ENCODE data around the gene CFAP410. TPM values are rescaled to one million over a fixed set of nuclear protein-coding genes. Genes with fewer than 3 reads are reported as not detected.

Gene CFAP410
- total and polyA plus RNA-seq, 2 of the 8 experiments (the other 6 are each of a cell fraction or from before 2014, with no cell fraction given), result 10.6 to 12.0 TPM

DNA sequence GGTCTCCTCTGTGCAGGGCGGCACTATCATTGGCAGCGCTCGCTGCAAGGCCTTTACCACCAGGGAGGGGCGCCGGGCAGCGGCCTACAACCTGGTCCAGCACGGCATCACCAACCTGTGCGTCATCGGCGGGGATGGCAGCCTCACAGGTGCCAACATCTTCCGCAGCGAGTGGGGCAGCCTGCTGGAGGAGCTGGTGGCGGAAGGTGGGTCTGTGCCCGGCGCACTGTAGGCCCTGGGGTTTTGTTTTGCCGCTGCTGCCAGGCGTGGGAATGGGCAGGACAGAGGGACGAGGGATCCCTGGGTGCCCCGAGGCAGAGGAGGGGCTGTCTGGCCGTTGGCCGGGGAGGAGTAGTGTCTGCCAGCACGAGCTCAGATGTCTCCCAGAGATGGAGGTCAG, 27.1 kb downstream of the CFAP410 start (continued):
- TF ChIP-seq MAFK (IDR thresholded peaks at IDR 0.05; ENCODE audit: low read depth, low read length), result no peak
- TF ChIP-seq SIX5 (IDR thresholded peaks at IDR 0.05; ENCODE audit: low read depth, low read length), result no peak
- no peak for TF ChIP-seq KDM1A (IDR thresholded peaks at IDR 0.05; ENCODE audit: borderline replicate concordance, low read length)
- no peak for TF ChIP-seq SP1 (IDR thresholded peaks at IDR 0.05; ENCODE audit: low read depth, low read length)

All from H1 (cell line).